CD4-positive, alpha-beta T cell treated with Interferon alpha-2 for 1 hour (primary cell): ENCODE measurements around the gene RBM38.

ENCODE experiments used
- DNase-seq, 2 donors: peaks; one replicate each; pipeline ENCODE4 v3.0.0-alpha.2; 2020 to 2022

Gene RBM38

DNA sequence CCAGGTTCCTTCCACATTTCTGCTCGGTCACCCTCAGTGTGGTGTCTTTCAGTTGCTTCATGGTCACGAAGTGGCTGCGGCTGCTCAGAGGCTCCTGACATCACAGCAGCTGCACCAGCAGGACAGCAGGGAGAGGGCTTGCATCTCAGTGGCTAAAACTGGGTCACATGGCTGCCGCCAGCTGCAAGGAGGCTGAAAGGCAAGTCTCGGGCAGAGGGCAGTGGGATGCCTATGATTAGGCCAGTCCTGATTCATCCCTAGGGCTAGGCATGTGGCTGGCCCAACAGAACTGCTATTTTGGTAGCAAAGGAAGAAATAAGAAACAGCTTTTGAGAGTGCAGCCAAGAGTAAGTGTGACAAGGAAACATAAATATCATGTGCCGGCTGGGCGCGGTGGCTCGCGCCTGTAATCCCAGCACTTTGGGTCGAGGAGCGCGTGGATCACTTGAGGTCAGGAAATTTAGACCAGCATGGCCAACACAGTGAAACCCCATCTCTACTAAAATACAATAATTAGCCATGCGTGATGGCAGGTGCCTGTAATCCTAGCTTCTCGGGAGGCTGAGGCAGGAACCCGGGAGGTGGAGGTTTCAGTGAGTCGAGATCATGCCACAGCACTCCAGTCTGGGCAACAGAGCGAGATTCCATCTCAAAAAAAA lies 46.6 kb downstream of the RBM38 start:
- no peak for DNase-seq

- DNase-seq: no peak
These were observed 47.4 kb downstream of the RBM38 start for GRCh38 chr20:57438552-57438951.

DNA sequence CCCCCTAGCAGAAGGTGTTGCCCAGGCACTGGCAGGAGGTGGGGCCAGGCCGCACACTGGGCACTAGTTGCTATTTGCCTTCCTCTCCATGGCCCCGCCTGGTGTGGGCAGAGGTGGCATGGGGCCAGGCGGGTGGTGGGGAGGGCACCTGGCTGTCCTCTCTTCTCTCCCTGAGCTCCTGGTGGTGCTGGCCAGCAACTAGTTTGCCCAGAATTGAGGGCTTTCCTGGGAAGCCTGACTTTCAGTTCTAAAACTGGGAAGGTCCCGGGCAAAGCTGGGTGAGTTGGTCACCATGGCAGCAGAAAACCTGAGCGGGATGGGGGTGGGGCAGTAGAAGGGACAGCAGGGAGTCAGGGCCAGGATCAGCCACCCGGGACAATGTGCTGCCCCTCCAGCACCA lies 48.2 kb downstream of the RBM38 start:
- DNase-seq: no peak

DNA sequence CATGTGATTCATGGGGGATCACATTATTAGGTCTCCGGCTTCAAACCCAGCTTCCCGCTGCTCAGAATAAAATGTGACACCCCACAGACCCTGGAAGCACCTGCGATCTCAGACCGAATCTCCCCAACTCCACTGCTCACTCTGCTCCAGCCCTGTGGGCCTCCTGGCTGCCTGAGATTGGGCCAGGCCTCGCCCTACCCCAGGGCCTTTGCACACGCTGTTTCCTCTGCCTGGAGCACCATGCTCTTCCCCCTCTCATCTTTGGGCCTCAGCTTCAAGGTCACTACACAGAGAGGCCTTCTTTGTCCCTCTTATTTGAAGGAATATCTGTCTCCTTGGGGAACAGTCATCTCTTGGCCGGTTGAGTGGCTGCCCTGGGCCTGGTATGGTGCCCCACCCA lies 48.8 kb downstream of the RBM38 start:
- no peak for DNase-seq

DNA sequence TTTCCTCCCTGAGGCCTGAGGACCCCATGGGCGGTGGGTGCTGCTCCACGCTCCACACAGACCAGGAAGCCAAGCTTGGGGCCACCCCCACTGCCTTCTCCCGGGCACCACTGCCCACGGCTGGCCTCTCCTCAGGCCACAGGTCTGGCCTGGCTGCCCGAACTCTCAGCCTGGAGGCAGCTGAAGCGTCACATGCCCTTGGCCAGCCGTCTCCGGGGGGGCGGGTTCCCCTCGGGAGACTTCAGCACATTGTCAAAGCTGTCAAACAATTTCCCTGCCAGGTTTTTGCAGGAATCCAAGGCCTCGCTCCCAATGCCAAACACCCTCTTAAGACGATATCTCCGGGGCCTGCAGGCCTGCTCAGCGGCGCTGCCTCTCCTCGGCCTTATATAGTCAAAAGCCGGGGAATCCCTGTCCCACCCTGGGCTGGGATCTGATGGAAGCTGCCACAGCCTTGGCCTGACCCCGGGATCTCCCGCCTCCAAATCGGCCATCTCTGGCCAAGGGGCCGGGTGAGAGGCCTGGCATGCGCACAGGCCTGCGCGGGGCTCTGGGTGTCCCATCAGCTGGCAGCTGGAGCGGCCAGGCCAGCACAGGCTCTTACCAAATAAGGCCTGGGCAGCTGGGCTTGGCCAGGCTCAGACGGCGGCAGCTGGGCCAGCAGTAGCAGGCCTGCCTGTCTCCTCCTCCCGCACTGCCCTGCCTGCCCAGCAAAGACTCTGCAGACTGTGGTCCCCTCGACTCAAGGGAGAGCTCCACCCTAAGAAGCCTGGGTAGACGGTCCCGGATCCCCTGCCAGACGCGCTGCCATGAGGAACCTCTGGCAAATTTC lies 49.7 kb downstream of the RBM38 start:
- DNase-seq: no peak

DNA sequence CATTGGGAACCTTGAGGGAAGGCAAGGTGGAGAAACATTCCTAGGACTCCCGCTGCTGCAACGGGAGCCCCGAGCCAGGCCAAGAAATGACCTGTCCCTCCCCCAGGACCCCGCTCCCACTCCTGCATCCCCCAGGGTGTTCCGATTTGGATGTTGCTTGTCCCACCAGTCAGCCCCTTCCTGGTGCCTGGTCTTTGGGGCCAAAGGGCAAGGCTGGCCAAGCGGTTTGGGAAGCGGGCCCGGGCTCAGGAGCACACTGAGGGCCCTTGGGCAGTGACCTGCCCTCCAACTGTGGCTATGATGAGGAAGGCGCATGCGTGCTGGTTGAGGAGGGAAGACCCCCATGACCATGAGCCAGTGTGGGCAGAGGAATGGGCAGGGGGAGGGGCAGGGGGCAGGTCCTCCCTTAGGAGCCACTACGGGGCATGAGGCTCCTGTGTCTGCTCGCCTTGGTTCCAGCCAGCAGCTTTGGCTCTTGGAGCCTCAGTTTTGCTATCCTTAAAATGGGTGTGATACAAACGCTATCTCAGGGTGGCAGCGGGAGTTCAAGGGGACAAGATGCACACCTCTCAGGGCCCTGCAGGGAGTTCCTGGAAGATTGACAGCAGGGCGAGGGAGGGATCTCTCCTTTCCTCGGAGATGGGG lies 50.4 kb downstream of the RBM38 start:
- DNase-seq: no peak

DNA sequence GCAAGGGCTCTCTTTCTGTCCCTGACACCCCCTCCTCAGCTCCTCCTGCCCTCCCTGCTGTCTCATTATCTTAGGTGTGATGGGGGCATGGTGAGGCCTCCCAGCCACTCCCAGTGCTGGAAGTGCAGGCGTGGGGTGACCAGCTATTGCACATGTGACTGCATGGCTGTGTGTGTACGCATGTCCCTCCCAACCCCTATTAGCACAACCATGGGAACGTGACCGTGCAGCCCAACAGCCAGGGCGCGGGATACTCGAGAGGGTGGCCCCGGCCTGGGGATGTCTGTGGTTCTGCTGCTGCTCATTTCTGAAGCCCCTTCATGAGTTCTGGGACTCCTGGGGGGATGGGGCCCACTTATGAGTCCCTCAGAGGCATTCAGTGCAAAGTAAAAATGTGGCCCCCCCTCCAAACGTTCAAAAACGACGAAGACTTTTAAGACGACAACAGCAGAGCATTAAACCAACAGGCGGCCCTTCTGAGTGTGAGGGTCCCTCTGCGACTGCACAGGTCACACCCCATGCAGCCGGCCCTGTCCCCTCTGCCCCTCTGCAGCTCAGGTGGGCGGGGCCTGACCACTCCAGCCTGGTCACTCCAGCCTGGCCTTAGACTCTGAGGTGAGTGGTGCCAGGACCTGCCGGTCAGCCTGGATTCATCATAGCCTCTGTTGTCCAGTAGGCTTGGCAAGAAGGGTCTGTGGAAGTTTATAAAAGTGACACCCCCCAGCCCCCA lies 51.1 kb downstream of the RBM38 start:
- DNase-seq: no peak

GRCh38 chr20:57442888-57443239 lies 51.7 kb downstream of the RBM38 start:
- no peak for DNase-seq

GRCh38 chr20:57443349-57444265 lies 52.4 kb downstream of the RBM38 start:
- DNase-seq: no peak

- no peak for DNase-seq
These were observed 53.3 kb downstream of the RBM38 start for GRCh38 chr20:57444394-57445048.

DNA sequence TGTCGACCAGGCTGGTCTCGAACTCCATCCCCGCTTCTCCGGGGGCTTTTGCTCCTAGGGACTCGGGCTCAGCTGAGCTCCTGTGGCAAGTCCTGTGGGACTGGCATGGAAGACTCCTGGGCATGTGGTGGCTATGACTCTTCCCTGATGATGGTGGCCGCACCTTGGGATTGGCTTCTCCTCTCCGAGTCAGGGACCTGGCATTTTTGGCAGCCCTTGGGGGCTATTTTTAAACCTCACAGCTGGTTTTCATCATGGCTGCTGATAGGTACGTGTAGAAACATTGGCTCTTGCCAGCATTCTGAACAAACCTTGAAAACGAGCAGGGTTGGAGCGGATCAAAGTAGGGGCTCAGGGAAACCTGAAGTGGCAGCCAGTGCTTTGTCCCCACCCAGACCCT lies 54.1 kb downstream of the RBM38 start:
- DNase-seq: no peak

DNA sequence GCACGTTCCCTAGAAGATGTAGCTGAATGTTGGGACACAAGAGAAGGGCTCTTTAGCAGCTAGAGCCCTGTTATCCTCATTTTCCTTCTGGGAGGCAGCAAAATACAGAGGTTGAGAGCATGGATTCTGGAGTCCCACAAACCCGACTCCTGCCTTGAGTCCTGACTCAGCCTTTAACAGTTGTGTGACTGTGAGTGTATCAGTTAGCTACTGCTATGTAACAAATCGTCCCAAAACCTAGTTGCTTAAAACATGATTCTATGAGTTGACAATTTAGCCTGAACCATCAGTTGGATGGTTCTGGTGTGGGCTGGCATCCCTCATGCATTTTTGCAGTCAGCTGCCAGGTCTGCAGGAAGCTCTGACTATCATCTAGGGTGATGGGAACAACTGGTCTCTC lies 54.6 kb downstream of the RBM38 start:
- no peak for DNase-seq

GRCh38 chr20:57448764-57449354 lies 57.7 kb downstream of the RBM38 start:
- DNase-seq: no peak

DNA sequence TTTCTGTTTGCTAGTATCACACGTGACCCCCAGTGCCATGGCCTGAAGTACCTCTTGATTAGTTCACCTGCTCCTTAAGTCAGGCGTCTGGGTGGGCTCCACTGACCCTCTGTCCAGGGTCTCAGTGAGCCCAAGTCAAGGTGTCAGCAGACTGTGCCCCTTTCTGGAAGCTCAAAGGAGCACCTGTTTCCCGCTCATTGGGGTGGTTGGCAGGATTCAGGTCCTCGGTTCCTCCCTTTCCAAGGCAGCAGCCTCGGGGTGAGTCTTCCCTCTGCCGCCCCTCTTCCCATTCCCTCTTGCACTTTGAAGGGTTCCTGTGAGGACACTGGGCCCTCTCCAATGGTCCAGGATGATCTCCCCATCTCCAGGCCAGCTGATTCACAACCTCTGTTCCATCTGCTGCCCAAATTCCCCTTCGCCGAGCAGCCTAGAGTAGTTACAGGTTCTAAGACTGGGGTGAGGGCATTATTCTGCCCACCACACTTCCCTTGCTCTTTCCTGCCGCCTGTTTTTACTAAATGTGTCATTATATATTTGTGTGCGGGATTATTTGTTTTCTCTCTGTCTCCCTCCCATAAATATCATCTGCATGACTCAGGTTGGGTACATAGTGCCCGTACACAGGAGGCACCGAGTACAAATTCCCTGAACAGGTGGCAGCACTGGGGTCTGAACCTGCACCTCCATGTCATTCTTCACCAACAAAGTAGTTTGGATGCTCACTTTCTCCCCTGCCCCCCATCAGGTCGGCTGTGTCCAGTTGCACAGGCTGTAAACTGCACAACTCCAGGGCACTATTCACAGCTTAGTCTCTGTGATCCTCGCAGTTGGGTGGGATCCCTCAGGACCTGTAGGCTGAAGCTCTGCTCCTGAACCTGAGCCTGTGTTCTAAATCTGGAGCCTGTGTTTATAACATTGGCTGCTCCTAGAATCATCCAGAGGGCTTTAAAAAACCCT lies 58.5 kb downstream of the RBM38 start:
- no peak for DNase-seq

- peak; percentile 23 to 63 for DNase-seq
These were observed 59.2 kb downstream of the RBM38 start for GRCh38 chr20:57450419-57450818.

- no peak for DNase-seq
These were observed 59.7 kb downstream of the RBM38 start for GRCh38 chr20:57450931-57451330.

DNA sequence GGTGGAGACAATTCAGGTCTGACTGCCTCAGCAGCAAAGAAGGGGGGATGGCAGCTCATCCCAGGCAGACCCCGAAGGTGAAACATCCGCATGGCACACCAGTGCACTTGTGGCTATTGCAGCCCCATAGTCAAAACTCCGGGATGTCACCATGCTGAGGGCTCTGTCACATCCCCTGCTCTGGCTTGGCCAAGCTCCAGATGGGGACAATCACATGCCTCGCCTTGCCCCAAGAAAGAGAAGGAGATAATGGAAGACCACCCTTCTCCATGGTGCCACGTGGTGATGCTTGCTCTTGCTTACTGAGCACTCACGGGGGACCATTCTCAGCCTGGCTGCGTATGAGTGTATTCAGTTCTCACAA lies 60.2 kb downstream of the RBM38 start:
- no peak for DNase-seq

GRCh38 chr20:57451795-57452661 lies 60.8 kb downstream of the RBM38 start:
- DNase-seq: peak in 1 of 2 donors; percentile 18

- DNase-seq: no peak
These were observed 64.2 kb downstream of the RBM38 start for GRCh38 chr20:57455386-57455785.
